K562 (cell line): ENCODE measurements around the gene GPX5. TPM values are rescaled to one million over a fixed set of nuclear protein-coding genes. Genes with fewer than 3 reads are reported as not detected.

Experiments
- CBX1 ChIP-seq: sonication (generic); IDR thresholded peaks from 2 replicates; pipeline ENCODE4 v1.6.1; 2016; ENCODE audit warnings: antibody characterized with exemption, low read depth, mild to moderate bottlenecking
- CCNT2 ChIP-seq: IDR thresholded peaks from 2 replicates; pipeline ENCODE4 v1.6.1; 2011; ENCODE audit warnings: borderline replicate concordance, low read depth, mild to moderate bottlenecking, moderate library complexity, mixed read lengths, low read length; ENCODE audit not compliant: insufficient read length; ENCODE audit errors: extremely low read depth
- EGR1 ChIP-seq: fragments of 450-650 bp; conservative IDR thresholded peaks from 2 replicates; pipeline ENCODE4 v1.6.1; 2017; ENCODE audit warnings: mild to moderate bottlenecking
- GABPB1 ChIP-seq: sonication (generic); formaldehyde crosslinking; IDR thresholded peaks from 2 replicates; pipeline ENCODE4 v1.8.0; 2022; ENCODE audit warnings: mild to moderate bottlenecking, missing genetic modification reagents
- HDGF ChIP-seq: fragments of 450-650 bp; IDR thresholded peaks from 2 replicates; pipeline ENCODE4 v1.6.1; 2016
- HES1 ChIP-seq: fragments of 450-650 bp; IDR thresholded peaks from 2 replicates; pipeline ENCODE4 v1.6.1; 2016; ENCODE audit warnings: low read depth, mild to moderate bottlenecking, moderate library complexity
- MAFK ChIP-seq: IDR thresholded peaks from 2 replicates; pipeline ENCODE4 v1.6.1; 2011; ENCODE audit warnings: low read length, improper control_type of control experiment
- MYC ChIP-seq, 2 experiments: fragments of 250-450 bp in 1 of 2; sonication (Bioruptor Pico) in 1 of 2; IDR thresholded peaks; 2 replicates each; pipeline versions ENCODE4 v1.5.1 to v1.6.1; 2012 to 2021; ENCODE audit warnings: low read depth in 2 of 2, borderline replicate concordance in 1 of 2, improper control_type of control experiment in 1 of 2, low read length in 1 of 2, mild to moderate bottlenecking in 1 of 2, moderate library complexity in 1 of 2
- PKNOX1 ChIP-seq: fragments of 450-650 bp; IDR thresholded peaks from 2 replicates; pipeline ENCODE4 v1.6.1; 2016
- PTTG1 ChIP-seq: fragments of 450-650 bp; IDR thresholded peaks from 2 replicates; pipeline ENCODE4 v1.6.1; 2016; ENCODE audit warnings: low read depth, mild to moderate bottlenecking, missing genetic modification characterization, missing compliant biosample characterization
- RBFOX2 ChIP-seq: fragments of 200-400 bp; formaldehyde crosslinking; IDR thresholded peaks from 2 replicates; pipeline ENCODE4 v1.6.1; 2017; ENCODE audit warnings: low read depth, mild to moderate bottlenecking, low read length, moderate library complexity
- SMAD4 ChIP-seq: fragments of 250-450 bp; sonication (Bioruptor Pico); conservative IDR thresholded peaks from 2 replicates; pipeline ENCODE4 v1.8.0; 2021; ENCODE audit warnings: inconsistent platforms, mild to moderate bottlenecking, moderate library complexity
- TAF9B ChIP-seq: fragments of 450-650 bp; IDR thresholded peaks from 2 replicates; pipeline ENCODE4 v1.6.1; 2018; ENCODE audit warnings: mild to moderate bottlenecking; ENCODE audit not compliant: partially characterized antibody
- TARDBP ChIP-seq: fragments of 450-650 bp; IDR thresholded peaks from 2 replicates; pipeline ENCODE4 v1.6.1; 2016
- XRCC5 ChIP-seq: fragments of 200-400 bp; formaldehyde crosslinking; IDR thresholded peaks from 2 replicates; pipeline ENCODE4 v1.6.1; 2017; ENCODE audit warnings: low read depth, mild to moderate bottlenecking, low read length
- ZEB2 ChIP-seq: fragments of 450-650 bp; IDR thresholded peaks from 2 replicates; pipeline ENCODE4 v1.6.1; 2016
- ZNF232 ChIP-seq: sonication (generic); formaldehyde crosslinking; IDR thresholded peaks from 2 replicates; pipeline ENCODE4 v1.8.0; 2022; ENCODE audit warnings: mild to moderate bottlenecking, missing genetic modification reagents
- ZNF239 ChIP-seq: fragments of 250-450 bp; sonication (Bioruptor Pico); IDR thresholded peaks from 2 replicates; pipeline ENCODE4 v1.4.0; 2020; ENCODE audit warnings: mild to moderate bottlenecking
- ZNF592 ChIP-seq: fragments of 450-650 bp; IDR thresholded peaks from 2 replicates; pipeline ENCODE4 v1.6.1; 2017; ENCODE audit warnings: antibody characterized with exemption, mild to moderate bottlenecking
- ZNF699 ChIP-seq: fragments of 250-450 bp; sonication (Bioruptor Pico); IDR thresholded peaks from 2 replicates; pipeline ENCODE4 v1.8.0; 2021; ENCODE audit warnings: mild to moderate bottlenecking, moderate library complexity; ENCODE audit not compliant: insufficient replicate concordance
- ZNF76 ChIP-seq: fragments of 250-450 bp; sonication (Bioruptor Pico); IDR thresholded peaks from 2 replicates; pipeline ENCODE4 v1.4.0; 2020; ENCODE audit warnings: mild to moderate bottlenecking, moderate library complexity, borderline replicate concordance
- ZSCAN29 ChIP-seq: fragments of 450-650 bp; IDR thresholded peaks from 2 replicates; pipeline ENCODE4 v1.6.1; 2017
- polyA plus RNA-seq, 8 experiments: library from polyadenylated mRNA; depleted of rRNA in 4 of 8; stranded (reverse) in 5 of 8; unstranded in 3 of 8; fragments of >200 nt; fragmentation: Nextera tagmentation in 2 of 8; fragmentation: Illumina TruSeq in 1 of 8; extraction: Ambion mirVana in 2 of 8; extraction: Trizol in 1 of 8; gene quantifications; 2 replicates each; pipeline versions ENCODE4 v1.2.1 to v1.2.3, GENCODE V29; 2011 to 2014; ENCODE audit warnings: inconsistent platforms in 1 of 8, missing spikeins in 1 of 8
- total RNA-seq, 7 experiments: library from RNA; depleted of rRNA in 6 of 7; stranded (reverse); fragments of >200 nt in 6 of 7; fragmentation: Illumina TruSeq in 2 of 7; extraction: Trizol in 2 of 7; gene quantifications; 2 replicates each; pipeline versions ENCODE4 v1.2.1 to v1.2.3, GENCODE V29; 2011 to 2021; ENCODE audit warnings: low replicate concordance in 1 of 7

The GPX5 gene
- total and polyA plus RNA-seq, 9 of the 15 experiments (the other 6 are each of a cell fraction or from before 2014, with no cell fraction given): 0.07 to 0.18 (median 0.15) TPM; not detected in 6

GRCh38 chr6:28489366-28490204 lies 36.1 kb upstream of the GPX5 start (continued):
- TF ChIP-seq MYC (IDR thresholded peaks at IDR 0.05; ENCODE audit: low read depth, low read length): peak; percentile 15
- TF ChIP-seq MYC (CRISPR knock-in tag; IDR thresholded peaks at IDR 0.05; ENCODE audit: borderline replicate concordance, low read depth): no peak
- TF ChIP-seq XRCC5: peak; percentile 58; the same call in 1 of the 2 replicates
- peak; percentile 56; the same call in 1 of the 2 replicates for TF ChIP-seq ZEB2
- TF ChIP-seq TAF9B: peak; percentile 35
- TF ChIP-seq GABPB1 (CRISPR knock-in tag): no peak
- TF ChIP-seq RBFOX2: peak; percentile 91
- TF ChIP-seq TARDBP: peak; percentile 90
- TF ChIP-seq HES1: no peak
- TF ChIP-seq MAFK: no peak
- TF ChIP-seq ZSCAN29: peak; percentile 77; the same call in 1 of the 2 replicates
- TF ChIP-seq CBX1: peak; percentile 86
- peak; percentile 54 for TF ChIP-seq EGR1
- no peak for TF ChIP-seq PTTG1
- TF ChIP-seq ZNF592: peak; percentile 77; the same call in 1 of the 2 replicates
- TF ChIP-seq PKNOX1: peak; percentile 83
- TF ChIP-seq ZNF699 (CRISPR knock-in tag): no peak
- 0 out of 2 replicates have a peak, but pooled peaks have one; percentile 30 for TF ChIP-seq ZNF76 (CRISPR knock-in tag)
- TF ChIP-seq ZNF232 (CRISPR knock-in tag): no peak
- no peak for TF ChIP-seq CCNT2
- TF ChIP-seq HDGF: 0 out of 2 replicates have a peak, but pooled peaks have one; percentile 18
- TF ChIP-seq SMAD4 (CRISPR knock-in tag): peak; percentile 40; the same call in 1 of the 2 replicates
- no peak for TF ChIP-seq ZNF239 (CRISPR knock-in tag)
